ENCODE data around the gene STK36. TPM values are rescaled to one million over a fixed set of nuclear protein-coding genes. Genes with fewer than 3 reads are reported as not detected.

Gene STK36
- total RNA-seq, 1 experiment from 2014 or later: 38.7 TPM

DNA sequence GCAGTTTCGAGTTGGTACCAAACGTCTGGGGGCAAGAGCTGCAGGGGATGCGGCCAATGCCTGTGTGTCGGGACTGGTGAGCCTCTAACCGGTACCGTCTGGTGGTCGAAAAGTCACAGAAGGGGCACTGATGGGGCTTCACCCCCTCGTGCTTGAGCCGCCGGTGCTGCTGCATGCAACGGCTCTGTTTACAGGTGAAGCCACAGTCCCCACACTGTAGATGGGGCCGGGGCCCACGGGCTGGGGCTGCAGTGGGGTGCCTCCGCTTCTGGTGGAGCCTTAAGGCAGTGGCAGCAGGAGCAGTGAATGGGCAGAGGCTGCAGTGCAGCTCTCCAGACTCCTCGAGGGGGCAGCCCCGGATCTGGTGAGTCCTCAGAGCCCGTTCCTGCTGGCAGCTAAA lies 29.1 kb upstream of the STK36 start:
- H2BK15ac ChIP-seq (ENCODE audit: low read depth, low read length): no peak overlapping the region
- no peak overlapping the region for H3K14ac ChIP-seq (ENCODE audit: insufficient read depth, low read length)
- H3K27ac ChIP-seq (ENCODE audit: insufficient read length, low read depth, low read length): no peak overlapping the region
- H3K27ac Mint-ChIP-seq: peak overlapping the region in 1 of 3 experiments; percentile 84; a peak in 1 of 7 replicates
- no peak overlapping the region for H3K23ac ChIP-seq (ENCODE audit: insufficient read length, low read depth, low read length)
- WGBS (ENCODE audit: extremely low coverage, insufficient read length, low lambda C conversion rate): no CpG with 5 or more reads among the region's 17 CpGs
- H4K8ac ChIP-seq (replicated peaks; ENCODE audit: insufficient read length, low read depth, low read length): no peak overlapping the region
- H3K4me1 ChIP-seq (ENCODE audit: insufficient read depth, low read length): no peaks in the 10 kb centered on the region
- H3K27me3 Mint-ChIP-seq (ENCODE audit: low read depth): no peaks in the 10 kb centered on the region
- no peak overlapping the region for H4K91ac ChIP-seq (ENCODE audit: insufficient read length, low read depth, low read length)
- no peak overlapping the region for H2AK5ac ChIP-seq (ENCODE audit: insufficient read length, low read length)
- H3K4me3 Mint-ChIP-seq: no peak overlapping the region
- no peak for DNase-seq
- H4K5ac ChIP-seq (ENCODE audit: insufficient read length, low read depth, low read length): no peak overlapping the region
- H3T11ph ChIP-seq (ENCODE audit: low read length): no peak overlapping the region
- no peak overlapping the region for H3K56ac ChIP-seq (ENCODE audit: insufficient read length, low read depth, low read length)
- no peaks in the 10 kb centered on the region for H3K79me2 ChIP-seq (ENCODE audit: insufficient read depth, low read length)
- H3K9me3 ChIP-seq (ENCODE audit: control insufficient read depth, low read depth, low read length): no peaks in the 10 kb centered on the region
- H3K27me3 ChIP-seq (ENCODE audit: insufficient read depth, low read length): no peaks in the 10 kb centered on the region
- H2AFZ ChIP-seq (ENCODE audit: low read length): no peak overlapping the region
- no peak overlapping the region for H3K9ac ChIP-seq (ENCODE audit: extremely low read depth, insufficient read length, low read length)
- no peaks in the 10 kb centered on the region for H4K20me1 ChIP-seq (ENCODE audit: control insufficient read depth, insufficient read depth, insufficient read length)
- peaks cover 38 to 77% (median 75%) of the 10 kb centered on the region in 3 experiments; a peak in 6 of 7 replicates for H3K36me3 Mint-ChIP-seq (ENCODE audit: insufficient read depth in 1 of 3, low read depth in 3 of 3)
- H3K79me1 ChIP-seq (ENCODE audit: insufficient read depth, low read depth, low read length, poor library complexity, severe bottlenecking): no peaks in the 10 kb centered on the region
- no peak overlapping the region for H2BK12ac ChIP-seq (ENCODE audit: insufficient read length, low read depth, low read length)
- H3K4ac ChIP-seq (ENCODE audit: low read depth, low read length): no peak overlapping the region
- H3K9me3 Mint-ChIP-seq: no peaks in the 10 kb centered on the region
- TF ChIP-seq, protein P1, sequence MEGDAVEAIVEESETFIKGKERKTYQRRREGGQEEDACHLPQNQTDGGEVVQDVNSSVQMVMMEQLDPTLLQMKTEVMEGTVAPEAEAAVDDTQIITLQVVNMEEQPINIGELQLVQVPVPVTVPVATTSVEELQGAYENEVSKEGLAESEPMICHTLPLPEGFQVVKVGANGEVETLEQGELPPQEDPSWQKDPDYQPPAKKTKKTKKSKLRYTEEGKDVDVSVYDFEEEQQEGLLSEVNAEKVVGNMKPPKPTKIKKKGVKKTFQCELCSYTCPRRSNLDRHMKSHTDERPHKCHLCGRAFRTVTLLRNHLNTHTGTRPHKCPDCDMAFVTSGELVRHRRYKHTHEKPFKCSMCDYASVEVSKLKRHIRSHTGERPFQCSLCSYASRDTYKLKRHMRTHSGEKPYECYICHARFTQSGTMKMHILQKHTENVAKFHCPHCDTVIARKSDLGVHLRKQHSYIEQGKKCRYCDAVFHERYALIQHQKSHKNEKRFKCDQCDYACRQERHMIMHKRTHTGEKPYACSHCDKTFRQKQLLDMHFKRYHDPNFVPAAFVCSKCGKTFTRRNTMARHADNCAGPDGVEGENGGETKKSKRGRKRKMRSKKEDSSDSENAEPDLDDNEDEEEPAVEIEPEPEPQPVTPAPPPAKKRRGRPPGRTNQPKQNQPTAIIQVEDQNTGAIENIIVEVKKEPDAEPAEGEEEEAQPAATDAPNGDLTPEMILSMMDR (conservative IDR thresholded peaks at IDR 0.05): no peak
- H2BK120ac ChIP-seq (ENCODE audit: low read depth, low read length, poor library complexity, severe bottlenecking): no peak overlapping the region
- H3K23me2 ChIP-seq (ENCODE audit: insufficient read length, low read depth, low read length, poor library complexity, severe bottlenecking): no peaks in the 10 kb centered on the region
- H3K4me1 Mint-ChIP-seq: no peaks in the 10 kb centered on the region
- no peak overlapping the region for H3K4me2 ChIP-seq (ENCODE audit: insufficient read depth, insufficient read length, low read length)
- H2BK5ac ChIP-seq (ENCODE audit: insufficient read length, low read length): no peak overlapping the region
- no peak overlapping the region for H2BK20ac ChIP-seq (ENCODE audit: low read depth, low read length, poor library complexity, severe bottlenecking)
- H3K18ac ChIP-seq (ENCODE audit: insufficient read length, low read depth, low read length): no peak overlapping the region

Data from H9 (cell line).